Mucosa of rectum (tissue), 2 donors: Measurements from ENCODE around the gene CYP26B1.

ENCODE experiments used
- H3K27ac ChIP-seq, 2 donors: one replicate each; pipeline ENCODE4 v1.7.0; 2013; ENCODE audit warnings: inconsistent platforms in 2 of 2, low read depth in 2 of 2, low read length in 2 of 2
- H3K27me3 ChIP-seq, 2 donors: one replicate each; pipeline ENCODE4 v1.7.0; 2013; ENCODE audit warnings: low read length in 2 of 2; ENCODE audit not compliant: control insufficient read depth in 2 of 2, insufficient read depth in 2 of 2
- H3K36me3 ChIP-seq, 2 donors: one replicate each; pipeline ENCODE4 v1.7.0; 2013; ENCODE audit warnings: low read length in 2 of 2; ENCODE audit not compliant: control insufficient read depth in 2 of 2, insufficient read depth in 2 of 2
- H3K4me1 ChIP-seq, 2 donors: one replicate each; pipeline ENCODE4 v1.7.0; 2013; ENCODE audit warnings: low read length in 2 of 2, mild to moderate bottlenecking in 1 of 2; ENCODE audit not compliant: control insufficient read depth in 2 of 2, insufficient read depth in 2 of 2
- H3K4me3 ChIP-seq, 2 donors: one replicate each; pipeline ENCODE4 v1.7.0; 2013; ENCODE audit warnings: low read length in 2 of 2
- H3K9ac ChIP-seq, 2 donors: one replicate each; pipeline ENCODE4 v1.7.0; 2013; ENCODE audit warnings: low read length in 2 of 2, low read depth in 1 of 2, mild to moderate bottlenecking in 1 of 2
- H3K9me3 ChIP-seq, 2 donors: one replicate each; pipeline ENCODE4 v1.7.0; 2013; ENCODE audit warnings: low read length in 2 of 2; ENCODE audit not compliant: control insufficient read depth in 2 of 2
- donor health status: healthy.
- donor health status: Normal muscosa, but diverticular disease.

CYP26B1 gene

DNA sequence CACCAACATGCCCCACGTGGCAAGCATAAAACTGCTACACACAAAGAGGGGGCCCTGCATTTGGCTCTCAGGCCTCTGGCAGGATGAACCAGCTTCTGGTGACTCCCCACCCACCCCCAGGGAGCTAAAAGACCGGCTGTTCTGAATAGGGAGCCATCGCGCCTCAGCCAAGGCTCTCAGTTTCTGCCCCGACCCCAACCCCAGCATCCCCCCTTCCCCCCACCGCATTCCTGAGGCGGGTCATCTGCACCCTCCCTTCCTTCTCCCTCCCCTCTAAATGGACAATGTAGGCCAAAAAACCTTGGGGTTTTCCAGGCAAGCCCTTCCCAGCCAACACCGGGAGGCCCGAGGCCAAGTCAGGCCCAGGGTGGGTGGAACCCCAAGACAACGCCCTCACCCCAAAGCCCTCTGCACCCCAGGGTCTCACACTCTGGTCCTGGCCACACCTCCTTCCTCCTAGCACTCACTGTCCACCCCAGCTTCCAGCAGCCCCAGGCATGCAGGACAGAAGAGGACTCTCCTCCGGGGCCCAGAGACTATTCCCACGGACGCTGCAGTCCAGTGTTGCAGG, 5.7 kb downstream of the CYP26B1 start:
- peaks cover 21 to 26% of the 10 kb centered on the region in 2 donors for H3K27me3 ChIP-seq
- H3K4me3 ChIP-seq: no peak overlapping the region
- H3K4me1 ChIP-seq: peaks cover 45 to 55% of the 10 kb centered on the region in 2 donors
- no peak overlapping the region for H3K9ac ChIP-seq
- H3K36me3 ChIP-seq: no peaks in the 10 kb centered on the region
- no peak overlapping the region for H3K27ac ChIP-seq
- H3K9me3 ChIP-seq: no peaks in the 10 kb centered on the region

DNA sequence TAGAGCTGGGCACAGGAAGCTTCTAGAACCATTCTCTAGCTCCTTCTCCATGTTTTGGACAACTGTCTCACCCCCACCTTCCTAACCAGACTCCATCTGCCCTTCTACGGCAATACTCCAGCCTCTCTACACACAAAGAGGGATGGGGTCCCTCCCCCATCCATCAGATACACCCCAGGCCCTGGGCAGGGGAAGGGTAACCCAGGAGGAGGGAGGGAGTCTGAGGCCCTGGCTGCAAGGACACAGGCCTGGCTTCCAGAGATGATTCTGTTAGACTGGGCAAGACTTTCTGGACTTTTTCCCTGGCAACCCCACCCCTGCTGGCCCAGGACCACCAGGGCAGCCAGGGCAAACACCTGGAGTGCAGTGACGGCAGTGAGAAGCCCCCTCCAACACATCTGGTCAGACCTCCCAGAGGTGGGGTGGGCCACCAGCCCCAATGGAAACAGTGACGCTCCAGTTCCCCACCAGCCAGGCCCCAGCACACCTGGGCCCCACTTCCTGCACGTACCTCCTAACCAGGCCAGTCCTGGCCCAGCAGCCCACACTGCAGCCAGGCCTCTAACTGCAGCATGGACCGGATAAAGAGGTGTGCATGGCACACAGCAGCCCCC, 6.5 kb downstream of the CYP26B1 start:
- peaks cover 42 to 47% of the 10 kb centered on the region in 2 donors for H3K4me1 ChIP-seq
- peaks cover 14 to 18% of the 10 kb centered on the region in 2 donors for H3K27me3 ChIP-seq
- no peaks in the 10 kb centered on the region for H3K36me3 ChIP-seq
- H3K9me3 ChIP-seq: no peaks in the 10 kb centered on the region
- no peak overlapping the region for H3K9ac ChIP-seq
- no peak overlapping the region for H3K4me3 ChIP-seq
- H3K27ac ChIP-seq: no peak overlapping the region

DNA sequence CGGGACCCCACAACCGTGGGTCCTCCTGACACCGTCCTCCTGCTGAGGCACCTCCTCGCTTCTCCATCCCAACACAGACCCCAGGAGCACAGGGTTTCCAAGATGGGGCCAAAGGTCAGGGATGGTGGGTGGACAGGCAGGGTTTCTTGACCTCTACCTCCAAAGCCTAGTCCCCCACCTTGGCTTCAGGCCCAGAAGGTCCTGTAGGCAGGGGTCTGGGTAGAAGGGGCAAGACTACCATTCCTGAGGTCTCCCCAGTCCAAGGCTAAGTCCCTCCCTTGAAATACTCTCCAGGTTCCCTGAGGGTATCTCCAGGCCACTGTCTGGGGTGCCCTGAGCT, 7.1 kb downstream of the CYP26B1 start:
- H3K4me1 ChIP-seq: peaks cover 37 to 44% of the 10 kb centered on the region in 2 donors
- no peaks in the 10 kb centered on the region for H3K9me3 ChIP-seq
- H3K36me3 ChIP-seq: no peaks in the 10 kb centered on the region
- no peak overlapping the region for H3K4me3 ChIP-seq
- no peak overlapping the region for H3K9ac ChIP-seq
- no peak overlapping the region for H3K27ac ChIP-seq
- peaks cover 8 to 12% of the 10 kb centered on the region in 2 donors for H3K27me3 ChIP-seq

DNA sequence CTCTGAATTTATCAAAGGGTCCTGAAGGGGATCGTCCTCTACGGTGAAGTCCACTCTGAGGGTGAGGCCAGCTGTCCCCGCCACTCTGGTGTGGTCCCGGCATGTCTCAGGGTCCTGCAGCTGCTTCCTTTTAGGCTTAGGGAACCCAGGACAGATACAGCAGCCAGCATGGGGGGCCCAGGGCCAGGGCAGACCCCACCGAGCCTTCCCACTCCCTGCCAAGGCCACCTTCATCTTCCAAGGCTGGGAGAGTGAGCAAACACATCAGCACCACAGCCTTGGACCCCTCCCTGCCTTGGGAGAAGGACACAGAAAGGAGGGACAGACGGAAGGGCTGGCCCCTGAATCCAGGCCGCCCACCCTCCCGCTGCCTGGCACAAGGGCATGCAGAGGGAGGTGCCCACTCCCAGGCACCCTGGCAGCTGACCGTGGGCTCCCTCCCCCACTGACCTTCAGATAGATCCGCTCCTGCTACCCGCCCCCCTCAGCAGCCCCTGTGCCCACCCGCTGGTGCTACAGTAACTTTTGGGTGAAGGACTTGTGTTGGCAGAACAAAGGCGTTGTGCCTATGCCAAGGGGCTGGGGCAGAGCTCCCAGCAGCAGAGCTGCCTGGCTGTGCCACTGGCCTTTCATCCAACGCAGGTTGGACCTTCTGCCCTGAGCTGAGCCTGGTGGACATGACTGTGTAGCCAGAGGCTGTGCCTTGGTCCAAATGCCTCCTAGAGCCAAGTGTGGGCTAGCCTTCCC, 7.6 kb downstream of the CYP26B1 start:
- Histone ChIP-seq H3K9me3 (no peaks in the 10 kb centered on the region), H3K4me1 (peaks cover 34 to 39% of the 10 kb centered on the region in 2 donors), H3K4me3 (no peak overlapping the region), H3K27me3 (peaks cover 8 to 9% of the 10 kb centered on the region in 2 donors), H3K9ac (no peak overlapping the region), H3K27ac (no peak overlapping the region), H3K36me3 (no peaks in the 10 kb centered on the region)

DNA sequence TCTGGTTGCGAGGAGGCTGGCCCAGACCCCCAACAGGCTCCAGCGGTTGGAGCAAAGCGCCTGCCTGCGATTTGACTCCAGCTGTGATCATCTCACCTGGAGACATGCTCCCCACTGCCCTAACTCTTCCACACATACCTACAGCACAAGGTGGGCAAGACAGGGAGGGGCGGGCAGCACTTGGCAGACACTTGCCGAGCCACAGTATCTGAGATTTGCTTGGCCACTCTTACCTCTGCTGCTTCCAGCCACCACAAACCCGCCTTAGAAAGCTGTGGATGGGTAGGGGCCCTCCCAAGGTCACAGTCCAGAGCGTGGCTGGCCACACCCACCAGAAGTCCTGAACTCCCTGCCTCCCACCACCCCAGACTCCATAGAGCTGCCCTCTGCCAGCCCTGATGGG, 8.2 kb downstream of the CYP26B1 start:
- Histone ChIP-seq H3K27me3 (peaks cover 8 to 9% of the 10 kb centered on the region in 2 donors), H3K4me3 (no peak overlapping the region), H3K4me1 (peaks cover 29 to 33% of the 10 kb centered on the region in 2 donors), H3K9me3 (no peaks in the 10 kb centered on the region), H3K9ac (no peak overlapping the region), H3K36me3 (no peaks in the 10 kb centered on the region), H3K27ac (no peak overlapping the region)

DNA sequence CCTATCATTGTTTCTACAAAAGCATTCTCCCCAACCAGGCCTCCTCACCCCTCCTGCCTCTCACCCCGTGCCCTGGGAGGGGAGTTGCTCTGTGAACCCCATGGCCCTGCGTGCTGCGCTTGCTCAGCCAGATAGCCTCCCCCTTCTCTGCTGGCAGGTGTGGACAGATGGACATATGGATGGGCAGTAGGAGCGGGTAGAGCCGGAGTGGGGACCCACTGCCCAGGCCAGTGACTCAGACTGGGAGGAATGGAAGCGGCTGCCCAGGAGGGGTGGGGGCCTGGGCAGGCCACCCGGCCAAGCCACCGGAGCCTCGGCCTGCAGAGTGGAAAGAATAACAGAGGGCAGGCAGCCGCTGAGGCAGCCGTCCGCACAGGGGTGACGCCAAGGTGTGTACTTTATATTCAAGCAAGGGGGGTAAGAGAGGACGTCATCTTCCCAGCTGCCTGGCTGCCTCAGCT, 8.7 kb downstream of the CYP26B1 start:
- Histone ChIP-seq H3K9me3 (no peaks in the 10 kb centered on the region), H3K4me3 (no peak overlapping the region), H3K27me3 (peaks cover 6 to 8% of the 10 kb centered on the region in 2 donors), H3K4me1 (peaks cover 26 to 30% of the 10 kb centered on the region in 2 donors), H3K27ac (no peak overlapping the region), H3K9ac (no peak overlapping the region), H3K36me3 (no peaks in the 10 kb centered on the region)

DNA sequence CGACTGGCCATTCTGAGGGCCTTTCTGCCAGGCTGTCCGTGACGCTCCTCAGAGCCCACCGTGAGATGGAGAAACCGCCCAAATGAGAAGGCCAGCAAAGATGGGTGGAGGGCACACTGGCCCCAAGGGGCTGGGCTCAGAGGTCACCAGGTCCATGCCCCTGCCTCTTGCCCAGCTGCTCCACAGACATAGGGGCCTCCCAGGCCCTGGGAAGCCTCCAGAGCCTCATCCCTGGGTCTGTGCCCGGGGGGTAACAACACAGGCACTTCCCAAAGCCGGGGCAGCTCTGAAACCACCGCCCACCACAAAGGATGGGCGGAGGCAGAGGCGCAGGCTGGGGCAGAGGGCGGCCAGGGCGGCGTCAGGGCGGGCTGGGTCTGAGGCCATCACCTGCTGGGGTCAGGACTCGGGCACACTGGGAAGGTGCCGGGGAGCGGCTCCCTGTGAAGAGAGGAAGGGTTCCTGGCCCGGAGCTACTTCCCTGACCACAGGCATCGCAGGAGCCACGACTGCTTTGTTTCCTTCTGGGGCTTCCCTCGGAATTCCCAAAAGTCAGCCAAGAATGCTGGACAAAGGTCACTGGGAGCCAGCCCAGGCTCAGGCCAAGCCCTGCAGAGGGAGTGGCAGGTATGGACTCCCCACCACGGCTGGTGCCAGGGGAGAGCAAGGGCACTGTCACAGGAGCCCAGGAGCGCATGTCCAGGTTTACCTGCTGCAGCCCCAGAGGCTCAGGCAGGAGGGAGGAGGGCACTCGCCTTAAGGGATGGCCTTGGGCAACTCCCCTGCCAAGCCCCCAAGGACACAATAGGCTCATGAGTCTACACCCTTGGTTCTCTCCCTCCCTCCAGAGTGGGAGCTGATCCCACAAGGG, 9.4 kb downstream of the CYP26B1 start:
- no peaks in the 10 kb centered on the region for H3K9me3 ChIP-seq
- H3K27ac ChIP-seq: no peak overlapping the region
- peaks cover 0 to 2% of the 10 kb centered on the region in 2 donors for H3K27me3 ChIP-seq
- H3K9ac ChIP-seq: no peak overlapping the region
- H3K4me1 ChIP-seq: peaks cover 19 to 23% of the 10 kb centered on the region in 2 donors
- no peaks in the 10 kb centered on the region for H3K36me3 ChIP-seq
- H3K4me3 ChIP-seq: peak overlapping the region in 1 of 2 donors; percentile 1

DNA sequence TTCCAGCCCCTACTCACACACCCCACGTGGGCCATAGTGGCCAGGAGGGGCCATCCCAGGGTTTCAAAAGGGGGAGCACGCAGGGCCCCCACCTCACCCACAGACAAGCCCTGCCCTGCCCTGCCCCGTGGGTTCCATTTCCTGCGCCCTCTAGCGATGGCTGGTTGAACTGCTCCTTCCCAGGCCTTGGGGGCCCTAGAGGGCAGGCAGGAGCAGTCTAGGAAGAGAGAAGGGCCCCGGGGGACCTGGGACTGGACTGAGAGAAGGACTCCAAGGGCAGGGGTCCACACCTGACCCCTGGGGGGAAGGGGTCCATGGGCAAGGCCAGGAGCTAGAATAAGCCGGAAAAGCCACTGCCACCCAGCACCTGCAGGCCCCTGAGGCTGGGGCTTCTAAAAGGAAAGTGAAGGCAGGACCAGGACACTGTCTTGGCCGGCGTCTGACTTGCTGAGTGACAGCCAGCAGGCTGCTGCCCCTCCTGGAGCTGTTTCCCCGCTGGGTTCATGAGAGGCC, 10.1 kb downstream of the CYP26B1 start:
- Histone ChIP-seq H3K9me3 (no peaks in the 10 kb centered on the region), H3K4me1 (peaks cover 14 to 20% of the 10 kb centered on the region in 2 donors), H3K9ac (no peak overlapping the region), H3K27me3 (peaks cover 0 to 2% of the 10 kb centered on the region in 2 donors), H3K4me3 (peak overlapping the region in 1 of 2 donors; percentile 1), H3K27ac (no peak overlapping the region), H3K36me3 (no peaks in the 10 kb centered on the region)

DNA sequence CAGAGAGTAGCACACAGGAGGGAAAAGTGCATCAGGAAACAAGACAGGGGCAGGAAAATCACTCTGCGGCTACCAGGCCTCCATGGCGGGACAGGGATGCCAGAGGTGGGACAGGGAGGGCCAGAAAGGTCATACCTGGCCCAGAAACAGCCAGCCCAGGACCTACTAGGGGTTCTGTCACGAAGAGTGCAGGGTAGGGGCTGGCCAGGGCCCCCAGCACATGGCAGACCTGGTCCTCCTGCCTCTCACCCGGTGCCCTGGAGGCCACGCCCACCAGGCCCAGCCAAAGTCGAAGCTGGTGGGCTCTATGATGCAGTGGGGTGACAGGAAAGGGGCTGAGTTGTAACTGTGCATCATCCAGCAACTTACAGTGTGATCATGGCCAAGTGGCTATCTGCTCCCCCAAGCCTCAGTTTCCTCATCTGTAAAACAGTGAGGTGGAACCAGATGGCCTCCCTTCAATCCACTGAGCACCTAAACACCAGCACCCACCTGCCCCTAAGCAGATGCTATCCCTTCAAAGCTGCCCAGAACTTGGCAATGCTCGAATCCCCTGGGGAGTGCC, 10.6 kb downstream of the CYP26B1 start:
- Histone ChIP-seq H3K4me1 (peaks cover 14 to 20% of the 10 kb centered on the region in 2 donors), H3K36me3 (no peaks in the 10 kb centered on the region), H3K9ac (no peak overlapping the region), H3K9me3 (no peaks in the 10 kb centered on the region), H3K27ac (no peak overlapping the region), H3K4me3 (no peak overlapping the region), H3K27me3 (no peaks in the 10 kb centered on the region)
